Head of caudate nucleus (tissue), 42 donors: ENCODE results near the gene WNT5B.

ENCODE experiments used
- DNase-seq, 42 donors: peaks; one replicate each; pipeline versions ENCODE4 v3.0.0 to v3.0.0-alpha.2; 2020 to 2021; ENCODE audit warnings: mixed read lengths in 7 of 42
- intact Hi-C: fragments of 100-400 bp; cut with DNase I; formaldehyde crosslinking; loops from one replicate; pipeline ENCODE4 v1.15.0; 2022

WNT5B gene

GRCh38 chr12:1628666-1629337, at the start of gene WNT5B:
TSS of gene WNT5B (plus strand) at chr12:1629231. CDS start at chr12:1631355, 2,124 bp downstream.
- DNase-seq: no peak
- intact Hi-C loops: no loop called here

- intact Hi-C loops: no loop called here
- DNase-seq: no peak
Observed at GRCh38 chr12:1579651-1580435, 49.2 kb upstream of the WNT5B start.

- intact Hi-C loops: no loop called here
- DNase-seq: no peak
Observed at GRCh38 chr12:1580526-1580925, 48.5 kb upstream of the WNT5B start.

GRCh38 chr12:1581973-1582708, 46.9 kb upstream of the WNT5B start:
- DNase-seq: no peak
- intact Hi-C loops: no loop called here

- DNase-seq: no peak
- intact Hi-C loops: no loop called here
Observed at GRCh38 chr12:1582709-1583050, 46.4 kb upstream of the WNT5B start.

GRCh38 chr12:1583421-1584078, 45.5 kb upstream of the WNT5B start:
- peak in 41 of 42 donors; percentile 40 to 91 (median 75) for DNase-seq
- intact Hi-C loops: no loop called here

- intact Hi-C loops: no loop called here
- no peak for DNase-seq
Observed at GRCh38 chr12:1584326-1584725, 44.7 kb upstream of the WNT5B start.

- intact Hi-C loops: loop anchor here (5.0 kb wide), 1 partner anchor 471 kb away; no protein-coding TSS in a partner anchor
- no peak for DNase-seq
Observed at GRCh38 chr12:1587927-1588574, 41.0 kb upstream of the WNT5B start.

- no peak for DNase-seq
- intact Hi-C loops: loop anchor here (5.0 kb wide), 1 partner anchor 471 kb away; no protein-coding TSS in a partner anchor
Observed at GRCh38 chr12:1588575-1588947, 40.5 kb upstream of the WNT5B start.

- intact Hi-C loops: no loop called here
- peak in 39 of 42 donors; percentile 23 to 79 (median 55) for DNase-seq
Observed at GRCh38 chr12:1590221-1590979, 38.6 kb upstream of the WNT5B start.

- intact Hi-C loops: no loop called here
- DNase-seq: no peak
Observed at GRCh38 chr12:1591034-1591433, 38.0 kb upstream of the WNT5B start.

GRCh38 chr12:1591543-1591942, 37.5 kb upstream of the WNT5B start:
- intact Hi-C loops: no loop called here
- no peak for DNase-seq

GRCh38 chr12:1592444-1593173, 36.4 kb upstream of the WNT5B start:
- intact Hi-C loops: no loop called here
- DNase-seq: peak; percentile 33 to 90 (median 72)

GRCh38 chr12:1593174-1594005, 35.6 kb upstream of the WNT5B start:
- intact Hi-C loops: no loop called here
- peak in 40 of 42 donors; percentile 19 to 73 (median 45) for DNase-seq

GRCh38 chr12:1594006-1594260, 35.1 kb upstream of the WNT5B start:
- intact Hi-C loops: no loop called here
- peak in 2 of 42 donors; percentile 46 to 57 for DNase-seq

GRCh38 chr12:1594261-1595025, 34.6 kb upstream of the WNT5B start, which contains the start of gene FBXL14:
TSS of gene FBXL14 (minus strand) at chr12:1594581. CDS start at chr12:1594066, 515 bp downstream.
- intact Hi-C loops: no loop called here
- peak; percentile 79 to 98 (median 93) for DNase-seq
